Caki2 (cell line): ENCODE results near the gene SCARF2. TPM values are rescaled to one million over a fixed set of nuclear protein-coding genes. Genes with fewer than 3 reads are reported as not detected.

Experiments used
- DNase-seq: peaks from one replicate; pipeline ENCODE4 v3.0.0-alpha.2; 2015; ENCODE audit warnings: low read depth
- in situ Hi-C: cut with HindIII; loops from 2 replicates; pipeline ENCODE4 v1.10.0; 2016; ENCODE audit warnings: low sequenced_read_pairs, low pct_unique_long_range_greater_than_20kb, mixed read lengths
- total RNA-seq: library from RNA; depleted of rRNA; stranded (reverse); fragments of >200 nt; shearing (Covaris generic); gene quantifications from 2 replicates; pipeline ENCODE4 v1.2.3, GENCODE V29; 2014; ENCODE audit warnings: low replicate concordance

Gene SCARF2
- total RNA-seq, 1 experiment from 2014 or later, result 3.1 TPM

- no peak for DNase-seq
- in situ Hi-C loops, result no loop called here
These were observed 6.7 kb upstream of the SCARF2 start for GRCh38 chr22:20444325-20444724.

- in situ Hi-C loops, result no loop called here
- DNase-seq, result no peak
These were observed 5.1 kb upstream of the SCARF2 start for GRCh38 chr22:20442485-20443284.

- in situ Hi-C loops, result no loop called here
- DNase-seq, result no peak
These were observed 4.2 kb upstream of the SCARF2 start for GRCh38 chr22:20441631-20442484.

GRCh38 chr22:20440637-20441591 is 3.3 kb upstream of the SCARF2 start:
- DNase-seq, result no peak
- in situ Hi-C loops, result no loop called here

- DNase-seq, result no peak
- in situ Hi-C loops, result no loop called here
These were observed 2.4 kb upstream of the SCARF2 start for GRCh38 chr22:20439928-20440575.

- no peak for DNase-seq
- in situ Hi-C loops, result no loop called here
These were observed 1.9 kb upstream of the SCARF2 start for GRCh38 chr22:20439556-20439927.

GRCh38 chr22:20438678-20439492 is 1.3 kb upstream of the SCARF2 start:
- no peak for DNase-seq

GRCh38 chr22:20438427-20438677 is 727 bp upstream of the SCARF2 start:
- in situ Hi-C loops, result no loop called here
- DNase-seq, result no peak

More at GRCh38 chr22:20438678-20439492, 1.3 kb upstream of the SCARF2 start:
- in situ Hi-C loops, result no loop called here

- in situ Hi-C loops, result no loop called here
- no peak for DNase-seq
These were observed 635 bp downstream of the SCARF2 start for GRCh38 chr22:20436768-20437612.

- in situ Hi-C loops, result no loop called here
These were observed 1.3 kb downstream of the SCARF2 start for GRCh38 chr22:20436307-20436767.

GRCh38 chr22:20435436-20436306 is 2.0 kb downstream of the SCARF2 start:
- in situ Hi-C loops, result no loop called here
- no peak for DNase-seq

More at GRCh38 chr22:20436307-20436767, 1.3 kb downstream of the SCARF2 start:
- no peak for DNase-seq

- in situ Hi-C loops, result no loop called here
These were observed 2.9 kb downstream of the SCARF2 start for GRCh38 chr22:20434773-20435172.

GRCh38 chr22:20434264-20434751 is 3.3 kb downstream of the SCARF2 start:
- in situ Hi-C loops, result no loop called here
- DNase-seq, result no peak

More at GRCh38 chr22:20434773-20435172, 2.9 kb downstream of the SCARF2 start:
- no peak for DNase-seq

GRCh38 chr22:20433686-20434241 is 3.9 kb downstream of the SCARF2 start:
- no peak for DNase-seq
- in situ Hi-C loops, result no loop called here

- in situ Hi-C loops, result no loop called here
- no peak for DNase-seq
These were observed 4.4 kb downstream of the SCARF2 start for GRCh38 chr22:20433191-20433590.
